Activated CD8-positive, alpha-beta T cell treated with anti-CD3 and anti-CD28 coated beads for 36 hours (primary cell): ENCODE results near the gene MAPK8IP3. TPM values are rescaled to one million over a fixed set of nuclear protein-coding genes. Genes with fewer than 3 reads are reported as not detected.

Experiments used
- ATAC-seq: fragments of 200-7000 bp; cut with Tn5 transposase; one replicate; pipeline ENCODE4 v1.10.0; 2021; ENCODE audit warnings: mild to moderate bottlenecking, moderate library complexity
- CTCF ChIA-PET: fragments of 350-600 bp; sonication (Branson Sonifier 250); formaldehyde crosslinking; loops from one replicate; lab custom pipeline; 2021; ENCODE audit warnings: antibody characterized with exemption; lab: Charles Lee
- POLR2A ChIA-PET: fragments of 350-600 bp; sonication (Branson Sonifier 250); formaldehyde crosslinking; loops from one replicate; lab custom pipeline; 2021; ENCODE audit warnings: antibody characterized with exemption; lab: Charles Lee
- DNase-seq: peaks from one replicate; pipeline ENCODE4 v3.0.0-alpha.2; 2020
- H3K27ac Mint-ChIP-seq: one replicate; pipeline ENCODE4 v1.8.0; 2021; ENCODE audit warnings: mild to moderate bottlenecking, mixed read lengths
- H3K27me3 Mint-ChIP-seq: one replicate; pipeline ENCODE4 v1.8.0; 2021; ENCODE audit warnings: mixed read lengths
- H3K36me3 Mint-ChIP-seq: one replicate; pipeline ENCODE4 v1.8.0; 2021; ENCODE audit warnings: low read depth, mixed read lengths
- H3K4me1 Mint-ChIP-seq: one replicate; pipeline ENCODE4 v1.8.0; 2021; ENCODE audit warnings: low read depth, mixed read lengths
- H3K4me3 Mint-ChIP-seq: one replicate; pipeline ENCODE4 v1.8.0; 2021; ENCODE audit warnings: mild to moderate bottlenecking, moderate library complexity, mixed read lengths
- H3K9me3 Mint-ChIP-seq: one replicate; pipeline ENCODE4 v1.8.0; 2021; ENCODE audit warnings: mixed read lengths
- intact Hi-C: fragments of 100-400 bp; cut with micrococcal nuclease; formaldehyde crosslinking; loops from one replicate; pipeline ENCODE4 v1.10.0; 2022
- total RNA-seq, 2 experiments: library from RNA; stranded (reverse); gene quantifications; one replicate each; pipeline ENCODE4 v1.2.3, GENCODE V29; 2021
- TF ChIP-seq, protein P1 (sequence below): fragments of 200-600 bp; IDR thresholded peaks from one replicate; pipeline ENCODE4 v1.8.0; 2022; ENCODE audit warnings: antibody characterized with exemption, mild to moderate bottlenecking

The MAPK8IP3 gene
- total RNA-seq, 2 experiments from 2014 or later: 58.4 to 65.1 TPM

DNA sequence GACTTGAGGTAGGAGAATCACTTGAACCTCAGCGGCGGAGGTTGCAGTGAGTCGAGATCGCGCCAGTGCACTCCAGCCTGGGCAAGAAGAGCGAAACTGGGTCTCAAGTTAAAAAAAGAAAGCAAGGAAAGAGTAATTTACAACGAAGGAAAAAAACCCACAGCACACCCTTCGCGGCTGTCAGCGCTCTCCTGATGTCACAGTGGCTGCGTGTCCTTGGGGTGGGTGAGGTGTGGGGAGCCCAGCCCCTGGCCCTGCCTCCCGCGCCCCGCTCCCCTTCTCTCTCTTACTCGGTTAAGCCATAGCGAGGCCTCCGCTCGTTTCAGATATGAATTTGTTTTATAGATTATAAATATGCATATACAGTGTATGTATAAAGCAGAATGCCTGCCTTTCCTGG is 28.7 kb upstream of the MAPK8IP3 start:
- ChIA-PET POLR2A (interaction anchor here (0.7 to 3.6 kb wide), 5 partner anchors 9 to 40 kb away, joined by 3 to 14 read pairs (median 4); partner anchors contain the start of gene MAPK8IP3), CTCF (interaction anchor here (0.6 to 2.0 kb wide), 5 partner anchors 28 to 163 kb away, joined by 3 to 20 read pairs (median 6); partner anchors contain the start of genes MAPK8IP3 and TMEM204)
- Mint-ChIP-seq H3K9me3 (no peaks in the 10 kb centered on the region), H3K4me1 (peaks cover 32% of the 10 kb centered on the region), H3K27ac (no peak overlapping the region), H3K36me3 (peaks cover 32% of the 10 kb centered on the region), H3K27me3 (no peaks in the 10 kb centered on the region), H3K4me3 (peak overlapping the region; percentile 44)
- intact Hi-C loops: no loop called here
- ATAC-seq (no peak), DNase-seq (no peak)
- TF ChIP-seq, protein P1, sequence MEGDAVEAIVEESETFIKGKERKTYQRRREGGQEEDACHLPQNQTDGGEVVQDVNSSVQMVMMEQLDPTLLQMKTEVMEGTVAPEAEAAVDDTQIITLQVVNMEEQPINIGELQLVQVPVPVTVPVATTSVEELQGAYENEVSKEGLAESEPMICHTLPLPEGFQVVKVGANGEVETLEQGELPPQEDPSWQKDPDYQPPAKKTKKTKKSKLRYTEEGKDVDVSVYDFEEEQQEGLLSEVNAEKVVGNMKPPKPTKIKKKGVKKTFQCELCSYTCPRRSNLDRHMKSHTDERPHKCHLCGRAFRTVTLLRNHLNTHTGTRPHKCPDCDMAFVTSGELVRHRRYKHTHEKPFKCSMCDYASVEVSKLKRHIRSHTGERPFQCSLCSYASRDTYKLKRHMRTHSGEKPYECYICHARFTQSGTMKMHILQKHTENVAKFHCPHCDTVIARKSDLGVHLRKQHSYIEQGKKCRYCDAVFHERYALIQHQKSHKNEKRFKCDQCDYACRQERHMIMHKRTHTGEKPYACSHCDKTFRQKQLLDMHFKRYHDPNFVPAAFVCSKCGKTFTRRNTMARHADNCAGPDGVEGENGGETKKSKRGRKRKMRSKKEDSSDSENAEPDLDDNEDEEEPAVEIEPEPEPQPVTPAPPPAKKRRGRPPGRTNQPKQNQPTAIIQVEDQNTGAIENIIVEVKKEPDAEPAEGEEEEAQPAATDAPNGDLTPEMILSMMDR: no peak

DNA sequence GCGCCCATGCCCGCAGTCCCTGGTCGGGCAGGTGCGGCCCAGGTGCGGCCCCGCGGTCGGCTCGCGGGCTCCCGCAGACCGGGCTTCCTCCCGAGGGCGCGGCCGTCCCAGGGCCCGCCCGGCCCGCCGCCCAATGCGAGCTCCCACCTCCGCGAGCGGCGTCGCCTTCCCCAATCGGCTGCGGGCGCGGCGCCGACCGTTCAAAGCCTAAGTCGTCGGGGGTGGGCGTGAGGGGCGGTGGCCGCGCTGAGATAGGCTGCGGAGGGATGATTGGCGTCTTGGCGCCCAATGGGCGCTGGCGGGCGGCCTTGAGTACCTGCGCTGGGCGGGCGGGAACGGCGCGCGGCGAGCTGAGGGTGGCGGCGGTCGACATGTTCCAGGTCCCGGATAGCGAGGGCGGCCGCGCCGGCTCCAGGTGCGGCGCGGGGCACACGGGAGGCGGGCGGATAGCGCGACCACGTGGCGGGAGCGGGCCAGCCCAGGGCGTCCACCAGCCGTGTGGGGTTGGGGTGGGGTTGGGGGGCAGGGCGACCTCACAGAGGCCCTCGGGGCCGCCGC is 28.0 kb upstream of the MAPK8IP3 start, which contains the start of gene JPT2:
JPT2 (plus strand) TSS at position 338 of the 558 bp plus-strand sequence; CDS start at position 372, 34 bp downstream.
- Mint-ChIP-seq H3K4me3 (peak within 1 kb of the TSS; percentile 82), H3K4me1 (peaks cover 32% of the 10 kb centered on the region), H3K27me3 (no peaks in the 10 kb centered on the region), H3K36me3 (peaks cover 28% of the 10 kb centered on the region), H3K27ac (peak within 1 kb of the TSS; percentile 84), H3K9me3 (no peaks in the 10 kb centered on the region)
- TF ChIP-seq, protein P1: no peak
- intact Hi-C loops: no loop called here
- POLR2A ChIA-PET: interaction anchor here (0.7 to 3.6 kb wide), 9 partner anchors 10 to 93 kb away, joined by 3 to 14 read pairs (median 4); partner anchors contain the start of genes MAPK8IP3 and NME3
- ATAC-seq (peak; percentile 99), DNase-seq (peak; percentile 98)
- CTCF ChIA-PET: interaction anchor here (0.6 to 2.0 kb wide), 5 partner anchors 28 to 164 kb away, joined by 3 to 20 read pairs (median 3); partner anchors contain the start of genes MAPK8IP3 and TMEM204

DNA sequence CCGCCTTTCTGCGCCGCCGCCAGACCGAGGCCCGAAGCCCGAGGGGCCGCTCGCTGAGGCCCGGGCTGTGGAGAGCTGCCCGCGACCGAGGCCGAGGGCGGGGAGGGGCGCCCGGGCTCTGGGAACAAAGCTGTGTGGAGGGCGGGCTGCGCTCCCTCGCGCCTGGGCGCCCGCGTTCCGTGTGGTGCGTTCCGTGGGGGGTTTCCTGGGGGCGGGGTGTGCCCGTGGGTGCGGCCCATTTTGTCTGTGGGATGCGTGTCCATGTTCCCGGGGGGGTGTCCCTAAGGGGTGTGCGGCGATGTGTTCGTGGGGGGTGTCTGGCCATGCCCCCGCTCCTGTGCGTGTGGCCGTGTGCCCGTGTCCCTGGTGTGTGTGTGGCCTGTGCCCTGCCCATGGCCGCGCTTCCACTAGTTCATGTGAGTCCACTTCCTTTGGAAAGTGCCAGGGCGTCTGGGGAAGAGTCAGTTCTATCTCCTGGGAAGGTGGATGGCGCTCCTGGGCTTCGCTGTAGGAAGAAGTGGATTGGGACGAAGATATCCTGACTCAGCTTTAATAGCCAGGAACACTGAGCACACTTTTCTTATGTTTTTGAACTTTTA is 27.4 kb upstream of the MAPK8IP3 start:
- peak overlapping the region; percentile 82 for H3K4me3 Mint-ChIP-seq
- peaks cover 26% of the 10 kb centered on the region for H3K36me3 Mint-ChIP-seq
- no peaks in the 10 kb centered on the region for H3K9me3 Mint-ChIP-seq
- intact Hi-C loops: no loop called here
- DNase-seq (peak; percentile 46), ATAC-seq (no peak)
- H3K27ac Mint-ChIP-seq: peak overlapping the region; percentile 84
- TF ChIP-seq, protein P1: no peak
- no peaks in the 10 kb centered on the region for H3K27me3 Mint-ChIP-seq
- H3K4me1 Mint-ChIP-seq: peaks cover 32% of the 10 kb centered on the region
- ChIA-PET POLR2A (interaction anchor here (0.9 to 3.6 kb wide), 7 partner anchors 11 to 93 kb away, joined by 3 to 14 read pairs (median 4); partner anchors contain the start of genes MAPK8IP3 and NME3), CTCF (interaction anchor here (0.9 to 2.0 kb wide), 3 partner anchors 27 to 45 kb away, joined by 3 to 20 read pairs (median 6); partner anchors contain the start of gene MAPK8IP3)

DNA sequence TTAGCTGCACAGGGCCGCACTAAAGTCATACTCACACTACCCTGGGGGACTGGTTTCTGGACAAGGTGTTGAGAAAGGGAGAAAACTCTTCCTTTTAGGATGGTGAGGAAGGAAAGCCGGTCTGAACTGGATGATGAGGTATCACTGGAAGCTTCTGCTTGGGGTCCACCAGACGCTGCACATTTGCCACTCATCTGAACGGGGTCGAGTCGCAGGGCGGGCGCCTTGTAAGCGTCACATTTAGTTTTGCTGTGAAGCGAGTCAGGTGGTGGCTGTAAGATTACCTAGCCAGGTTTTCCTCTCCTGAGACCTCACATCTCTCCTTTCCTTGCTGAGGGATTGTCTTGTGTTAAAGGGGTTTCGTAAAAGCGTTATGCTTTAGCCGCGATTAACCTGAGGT is 25.6 kb upstream of the MAPK8IP3 start:
- no peak overlapping the region for H3K27ac Mint-ChIP-seq
- H3K9me3 Mint-ChIP-seq: no peaks in the 10 kb centered on the region
- TF ChIP-seq, protein P1: no peak
- intact Hi-C loops: no loop called here
- ATAC-seq (no peak), DNase-seq (no peak)
- no peaks in the 10 kb centered on the region for H3K27me3 Mint-ChIP-seq
- peak overlapping the region; percentile 33 for H3K4me3 Mint-ChIP-seq
- ChIA-PET CTCF (interaction anchor here (1.3 kb wide), 1 partner anchor 25 kb away, joined by 4 read pairs; the partner anchor contains the start of gene MAPK8IP3), POLR2A (interaction anchor here (3.6 kb wide), 1 partner anchor 25 kb away, joined by 14 read pairs; the partner anchor contains the start of gene MAPK8IP3)
- peaks cover 23% of the 10 kb centered on the region for H3K36me3 Mint-ChIP-seq
- peaks cover 32% of the 10 kb centered on the region for H3K4me1 Mint-ChIP-seq
